B cell (primary cell): ENCODE results near the gene CD93. TPM values are rescaled to one million over a fixed set of nuclear protein-coding genes. Genes with fewer than 3 reads are reported as not detected.

ENCODE experiments used
- ATAC-seq: fragments of 200-7000 bp; cut with Tn5 transposase; one replicate; pipeline ENCODE4 v1.10.0; 2021; ENCODE audit warnings: low read depth, mild to moderate bottlenecking, moderate number of reproducible peaks, moderate library complexity
- CTCF ChIA-PET: fragments of 350-600 bp; sonication (Branson Sonifier 250); formaldehyde crosslinking; loops from one replicate; lab custom pipeline; 2021; ENCODE audit warnings: antibody characterized with exemption, inconsistent platforms; lab: Charles Lee
- POLR2A ChIA-PET: fragments of 350-600 bp; sonication (Branson Sonifier 250); formaldehyde crosslinking; loops from one replicate; lab custom pipeline; 2021; ENCODE audit warnings: antibody characterized with exemption; lab: Charles Lee
- DNase-seq: peaks from one replicate; pipeline ENCODE4 v3.0.0; 2013
- H2AFZ ChIP-seq: 2 replicates; pipeline ENCODE4 v1.6.1; 2012; ENCODE audit warnings: mild to moderate bottlenecking, low read depth, low read length; ENCODE audit not compliant: insufficient read depth, poor library complexity, severe bottlenecking
- H3K27ac ChIP-seq, 2 donors: 1 replicate in 1 of 2; 2 replicates in 1 of 2; pipeline ENCODE4 v1.5.1; 2012 to 2013; ENCODE audit warnings: low read length in 2 of 2, mild to moderate bottlenecking in 2 of 2, moderate library complexity in 1 of 2
- H3K27me3 ChIP-seq, 4 experiments: fragments of 200-600 bp in 1 of 4; sonication (generic) in 1 of 4; replicated peaks in 1 of 4; 1 replicate in 2 of 4; 2 replicates in 2 of 4; pipeline versions ENCODE4 v1.6.1 to v1.7.0; 2013 to 2016; ENCODE audit warnings: low read length in 3 of 4, mild to moderate bottlenecking in 2 of 4, mixed read lengths in 1 of 4, moderate library complexity in 1 of 4; ENCODE audit not compliant: insufficient read depth in 4 of 4, control insufficient read depth in 3 of 4; ENCODE audit errors: control extremely low read depth in 1 of 4
- H3K36me3 ChIP-seq, 2 experiments: replicated peaks in 1 of 2; 1 replicate in 1 of 2; 2 replicates in 1 of 2; pipeline versions ENCODE4 v1.6.1 to v1.7.1; 2013; ENCODE audit warnings: low read length in 1 of 2; ENCODE audit not compliant: insufficient read depth in 2 of 2, control insufficient read depth in 1 of 2; ENCODE audit errors: control extremely low read depth in 1 of 2, extremely low read depth in 1 of 2
- H3K4me1 ChIP-seq, 2 donors: fragments of 200-600 bp in 1 of 2; sonication (generic) in 1 of 2; 1 replicate in 1 of 2; 2 replicates in 1 of 2; pipeline versions ENCODE4 v1.5.1 to v1.6.1; 2013 to 2017; ENCODE audit warnings: low read length in 2 of 2; ENCODE audit not compliant: control insufficient read depth in 2 of 2, insufficient read depth in 2 of 2
- H3K4me2 ChIP-seq: replicated peaks from 2 replicates; pipeline ENCODE3; 2012; ENCODE audit warnings: mild to moderate bottlenecking, low read depth, low read length; ENCODE audit not compliant: poor library complexity, severe bottlenecking
- H3K4me3 ChIP-seq, 5 experiments: fragments of 200-600 bp in 1 of 5; sonication (generic) in 1 of 5; 1 replicate in 3 of 5; 2 replicates in 2 of 5; pipeline versions ENCODE4 v1.5.1 to v1.7.0; 2011 to 2016; ENCODE audit warnings: low read length in 4 of 5, mild to moderate bottlenecking in 4 of 5, low read depth in 2 of 5, control low read depth in 1 of 5, moderate library complexity in 1 of 5; ENCODE audit not compliant: insufficient read depth in 1 of 5; ENCODE audit errors: control extremely low read depth in 1 of 5, extremely low read depth in 1 of 5
- H3K79me2 ChIP-seq: fragments of 200-600 bp; sonication (generic); one replicate; pipeline ENCODE4 v1.6.0; 2016; ENCODE audit warnings: low read length; ENCODE audit not compliant: control insufficient read depth, insufficient read depth
- H3K9ac ChIP-seq: fragments of 200-600 bp; sonication (generic); 2 replicates; pipeline ENCODE4 v1.6.1; 2017; ENCODE audit warnings: mild to moderate bottlenecking, low read length, moderate library complexity
- H3K9me3 ChIP-seq, 3 donors: one replicate each; pipeline versions ENCODE4 v1.6.1 to v1.7.1; 2013; ENCODE audit warnings: low read length in 2 of 3; ENCODE audit not compliant: control insufficient read depth in 2 of 3, insufficient read depth in 1 of 3; ENCODE audit errors: control extremely low read depth in 1 of 3
- H4K20me1 ChIP-seq: 2 replicates; pipeline ENCODE4 v1.6.0; 2012; ENCODE audit warnings: mild to moderate bottlenecking, low read length; ENCODE audit not compliant: insufficient read depth, control insufficient read depth, poor library complexity, severe bottlenecking
- H3K27ac Mint-ChIP-seq: one replicate; pipeline ENCODE4 v1.8.0; 2021; ENCODE audit warnings: mixed read lengths
- H3K27me3 Mint-ChIP-seq: one replicate; pipeline ENCODE4 v1.8.0; 2021; ENCODE audit warnings: mixed read lengths
- H3K4me1 Mint-ChIP-seq: one replicate; pipeline ENCODE4 v1.8.0; 2021; ENCODE audit warnings: mixed read lengths
- H3K4me3 Mint-ChIP-seq: one replicate; pipeline ENCODE4 v1.8.0; 2021; ENCODE audit warnings: mixed read lengths
- H3K9me3 Mint-ChIP-seq: one replicate; pipeline ENCODE4 v1.8.0; 2022; ENCODE audit warnings: mixed read lengths; ENCODE audit not compliant: insufficient read depth
- CTCF ChIP-seq: fragments of 200-600 bp; IDR thresholded peaks from one replicate; pipeline ENCODE4 v1.8.0; 2022; ENCODE audit warnings: antibody characterized with exemption, mild to moderate bottlenecking
- EZH2 ChIP-seq: IDR thresholded peaks from 2 replicates; pipeline ENCODE4 v1.6.1; 2012; ENCODE audit warnings: borderline replicate concordance, low read depth, mild to moderate bottlenecking, moderate library complexity, low read length; ENCODE audit not compliant: insufficient read depth, poor library complexity, severe bottlenecking
- WGBS: methylation state at CpG from one replicate; pipeline ENCODE4 v1.1.5; 2013; ENCODE audit warnings: missing lambda C conversion rate; ENCODE audit not compliant: insufficient coverage; 5-methylcytosine and 5-hydroxymethylcytosine counted together
- intact Hi-C: fragments of 100-400 bp; cut with micrococcal nuclease; formaldehyde crosslinking; loops from one replicate; pipeline ENCODE4 v1.10.0; 2022
- polyA plus RNA-seq: library from polyadenylated mRNA; depleted of rRNA; stranded (reverse); fragments of >200 nt; gene quantifications from 2 replicates; pipeline ENCODE4 v1.2.3, GENCODE V29; 2012
- total RNA-seq, 2 donors: library from RNA; stranded (reverse); fragments of 120-200 nt in 1 of 2; gene quantifications; 1 replicate in 1 of 2; 2 replicates in 1 of 2; pipeline versions ENCODE4 v1.2.3 to v1.2.4, GENCODE V29; 2013 to 2022

The CD93 gene
- total and polyA plus RNA-seq, 2 donors (not counting 1 experiment from before 2014, with no cell fraction given), result 0.12 to 0.51 TPM

DNA sequence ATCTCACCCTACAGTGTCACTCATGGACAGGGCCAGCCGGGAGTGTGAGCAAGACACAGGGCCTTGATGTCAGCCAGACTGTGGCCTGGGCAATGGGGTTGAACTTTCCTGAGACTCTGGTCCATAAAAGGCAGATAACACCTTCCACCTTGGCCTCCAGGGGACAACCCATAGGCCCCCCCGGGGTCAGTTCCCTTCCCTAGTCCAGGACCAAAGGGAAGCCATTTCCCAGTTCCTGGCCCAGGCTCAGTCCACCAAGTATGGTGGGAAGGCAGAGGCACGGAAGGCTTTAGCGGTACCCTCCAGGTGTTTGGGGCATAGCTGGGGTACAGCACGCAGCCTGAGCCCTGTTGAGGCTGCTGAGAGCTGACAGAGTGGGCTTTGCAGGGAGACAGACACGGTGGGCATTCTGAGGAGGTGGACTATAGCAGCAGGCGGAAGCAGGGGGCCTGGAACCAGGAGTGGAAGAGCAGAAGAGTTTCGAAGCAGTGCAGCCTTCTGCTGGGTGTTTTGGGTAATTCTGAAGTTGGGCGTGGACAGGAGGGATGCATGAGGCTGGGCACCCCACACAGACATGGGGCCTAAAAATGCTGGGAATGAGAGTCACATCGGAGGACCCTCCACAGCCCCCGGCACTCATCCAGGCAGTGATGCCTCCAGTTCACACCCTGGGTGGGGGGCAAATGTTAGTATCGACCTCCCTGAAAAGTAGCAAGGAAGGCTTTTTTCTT lies 43.9 kb upstream of the CD93 start:
- H3K27ac ChIP-seq, result no peak overlapping the region
- H3K9ac ChIP-seq, result no peak overlapping the region
- Mint-ChIP-seq H3K27me3 (no peaks in the 10 kb centered on the region), H3K27ac (no peak overlapping the region), H3K4me3 (no peak overlapping the region), H3K9me3 (no peaks in the 10 kb centered on the region), H3K4me1 (peaks cover 3% of the 10 kb centered on the region)
- H4K20me1 ChIP-seq, result no peaks in the 10 kb centered on the region
- no peak overlapping the region for H3K4me3 ChIP-seq
- 83% methylated on average over 10 of the region's 12 CpGs for WGBS
- H3K79me2 ChIP-seq, result no peaks in the 10 kb centered on the region
- no peaks in the 10 kb centered on the region for H3K27me3 ChIP-seq
- H3K4me2 ChIP-seq, result no peak overlapping the region
- peaks cover 0 to 15% of the 10 kb centered on the region in 2 donors for H3K4me1 ChIP-seq
- DNase-seq (no peak), ATAC-seq (no peak)
- intact Hi-C loops, result no loop called here
- H3K9me3 ChIP-seq, result peaks cover 0 to 11% (median 0%) of the 10 kb centered on the region in 3 donors
- TF ChIP-seq EZH2 (no peak), CTCF (no peak)
- ChIA-PET CTCF (no interaction called here), POLR2A (no interaction called here)
- no peak overlapping the region for H2AFZ ChIP-seq
- H3K36me3 ChIP-seq, result no peaks in the 10 kb centered on the region

GRCh38 chr20:23129266-23129665 lies 43.1 kb upstream of the CD93 start:
- DNase-seq (no peak), ATAC-seq (no peak)
- no peak for TF ChIP-seq CTCF
- TF ChIP-seq EZH2, result no peak
- no peaks in the 10 kb centered on the region for H3K79me2 ChIP-seq
- Mint-ChIP-seq H3K4me1 (peaks cover 3% of the 10 kb centered on the region), H3K27me3 (peaks cover 2% of the 10 kb centered on the region), H3K4me3 (no peak overlapping the region), H3K9me3 (no peaks in the 10 kb centered on the region), H3K27ac (no peak overlapping the region)
- no peak overlapping the region for H3K4me2 ChIP-seq
- ChIA-PET POLR2A (no interaction called here), CTCF (no interaction called here)
- H3K4me1 ChIP-seq, result peaks cover 0 to 15% of the 10 kb centered on the region in 2 donors
- H3K9me3 ChIP-seq, result peaks cover 0 to 11% (median 0%) of the 10 kb centered on the region in 3 donors
- no CpG with 5 or more reads among the region's 2 CpGs for WGBS
- no peaks in the 10 kb centered on the region for H3K27me3 ChIP-seq
- no peak overlapping the region for H2AFZ ChIP-seq
- no peak overlapping the region for H3K4me3 ChIP-seq
- intact Hi-C loops, result no loop called here
- H3K36me3 ChIP-seq, result no peaks in the 10 kb centered on the region
- no peaks in the 10 kb centered on the region for H4K20me1 ChIP-seq
- H3K27ac ChIP-seq, result no peak overlapping the region
- H3K9ac ChIP-seq, result no peak overlapping the region
